Measurements from ENCODE around the gene HTT-AS.

Gene HTT-AS

DNA sequence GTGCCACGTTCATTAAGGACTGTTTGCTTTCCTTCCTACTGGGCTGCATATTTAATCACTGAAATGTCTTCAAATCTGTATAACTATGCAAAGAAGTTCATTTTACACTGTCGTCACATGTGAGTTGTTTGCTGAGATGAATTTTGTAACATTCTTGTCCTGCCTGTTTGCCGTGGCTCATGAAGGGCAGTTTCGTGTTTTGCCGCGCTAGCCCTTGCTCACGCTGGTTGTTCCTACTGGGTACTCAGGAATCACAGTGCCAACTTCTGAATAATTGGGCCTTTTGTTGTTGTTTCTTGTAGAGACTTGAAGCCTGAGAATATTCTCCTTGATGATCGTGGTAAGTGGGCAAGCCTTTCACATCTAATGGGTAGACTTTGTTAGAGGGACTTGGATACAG is 52.2 kb downstream of the HTT-AS start:
- 89% methylated on average over 8 of the region's 8 CpGs for WGBS
- Histone ChIP-seq H3K9ac (ENCODE audit: low read depth, low read length) (no peak overlapping the region), H3K9me3 (ENCODE audit: insufficient read depth, low read depth, low read length) (no peaks in the 10 kb centered on the region), H3K36me3 (ENCODE audit: insufficient read depth, low read length) (no peaks in the 10 kb centered on the region), H3K4me1 (ENCODE audit: insufficient read depth, low read length) (no peaks in the 10 kb centered on the region), H3K27me3 (ENCODE audit: insufficient read depth, low read length) (no peaks in the 10 kb centered on the region), H3K27ac (ENCODE audit: low read depth, low read length) (no peak overlapping the region), H3K4me3 (ENCODE audit: low read length) (no peak overlapping the region)

DNA sequence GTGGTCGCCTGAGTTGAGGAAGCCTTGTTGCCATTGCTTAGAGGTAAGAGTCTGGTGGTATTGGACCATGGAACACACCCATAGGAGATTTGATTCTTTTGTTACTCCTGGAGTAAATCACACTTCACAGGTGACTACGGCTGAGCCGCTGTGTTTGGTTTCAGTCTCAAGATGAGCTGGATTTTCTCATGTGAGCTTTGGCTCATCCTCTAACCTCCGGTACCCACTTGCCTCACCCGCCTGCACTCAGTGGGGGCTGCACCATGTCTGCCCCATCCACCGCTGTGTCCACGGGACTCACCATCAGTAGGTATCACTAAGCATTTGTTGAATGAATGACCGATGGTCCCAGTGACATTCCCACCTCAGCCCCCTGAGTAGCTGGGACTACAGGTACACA is 52.7 kb downstream of the HTT-AS start:
- H3K27ac ChIP-seq (ENCODE audit: low read depth, low read length) = no peak overlapping the region
- no peaks in the 10 kb centered on the region for H3K4me1 ChIP-seq (ENCODE audit: insufficient read depth, low read length)
- whole genome bisulfite sequencing = 96% methylated on average over 8 of the region's 8 CpGs
- no peaks in the 10 kb centered on the region for H3K27me3 ChIP-seq (ENCODE audit: insufficient read depth, low read length)
- H3K9ac ChIP-seq (ENCODE audit: low read depth, low read length) = no peak overlapping the region
- no peak overlapping the region for H3K4me3 ChIP-seq (ENCODE audit: low read length)
- no peaks in the 10 kb centered on the region for H3K9me3 ChIP-seq (ENCODE audit: insufficient read depth, low read depth, low read length)
- no peaks in the 10 kb centered on the region for H3K36me3 ChIP-seq (ENCODE audit: insufficient read depth, low read length)

GRCh38 chr4:3021127-3021526 is 53.2 kb downstream of the HTT-AS start:
- Histone ChIP-seq H3K4me3 (ENCODE audit: low read length) (no peak overlapping the region), H3K27me3 (ENCODE audit: insufficient read depth, low read length) (no peaks in the 10 kb centered on the region), H3K9me3 (ENCODE audit: insufficient read depth, low read depth, low read length) (no peaks in the 10 kb centered on the region), H3K36me3 (ENCODE audit: insufficient read depth, low read length) (no peaks in the 10 kb centered on the region), H3K4me1 (ENCODE audit: insufficient read depth, low read length) (no peaks in the 10 kb centered on the region), H3K9ac (ENCODE audit: low read depth, low read length) (no peak overlapping the region), H3K27ac (ENCODE audit: low read depth, low read length) (no peak overlapping the region)
- 72% methylated on average over 6 of the region's 6 CpGs for WGBS

GRCh38 chr4:3019145-3019846 is 55.0 kb downstream of the HTT-AS start:
- Histone ChIP-seq H3K36me3 (ENCODE audit: insufficient read depth, low read length) (no peaks in the 10 kb centered on the region), H3K27ac (ENCODE audit: low read depth, low read length) (no peak overlapping the region), H3K4me3 (ENCODE audit: low read length) (no peak overlapping the region), H3K9ac (ENCODE audit: low read depth, low read length) (no peak overlapping the region), H3K4me1 (ENCODE audit: insufficient read depth, low read length) (no peaks in the 10 kb centered on the region), H3K27me3 (ENCODE audit: insufficient read depth, low read length) (no peaks in the 10 kb centered on the region), H3K9me3 (ENCODE audit: insufficient read depth, low read depth, low read length) (no peaks in the 10 kb centered on the region)
- WGBS = 93% methylated on average over 13 of the region's 13 CpGs

DNA sequence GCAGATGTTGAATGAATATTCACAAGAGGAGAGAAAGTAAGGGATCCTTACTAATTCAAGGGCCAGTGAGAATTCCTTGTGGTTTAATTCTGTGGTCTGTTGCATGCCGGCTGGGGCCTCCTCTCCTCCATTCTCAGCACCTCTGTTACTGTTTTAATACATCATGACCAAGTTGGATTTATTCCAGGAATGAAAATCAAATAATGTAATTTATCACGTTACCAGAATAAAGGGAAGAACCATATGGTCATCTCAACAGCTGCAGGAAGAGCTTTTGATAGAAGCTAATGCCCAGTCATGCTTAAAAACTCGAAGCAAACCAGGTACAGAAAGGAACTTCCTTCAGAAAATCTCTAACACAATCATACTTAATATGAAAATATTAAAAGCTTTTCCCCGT is 56.8 kb downstream of the HTT-AS start:
- no peak overlapping the region for H3K9ac ChIP-seq (ENCODE audit: low read depth, low read length)
- H3K4me1 ChIP-seq (ENCODE audit: insufficient read depth, low read length) = no peaks in the 10 kb centered on the region
- no peak overlapping the region for H3K4me3 ChIP-seq (ENCODE audit: low read length)
- no peaks in the 10 kb centered on the region for H3K36me3 ChIP-seq (ENCODE audit: insufficient read depth, low read length)
- no peaks in the 10 kb centered on the region for H3K27me3 ChIP-seq (ENCODE audit: insufficient read depth, low read length)
- no peaks in the 10 kb centered on the region for H3K9me3 ChIP-seq (ENCODE audit: insufficient read depth, low read depth, low read length)
- H3K27ac ChIP-seq (ENCODE audit: low read depth, low read length) = no peak overlapping the region
- 90% methylated on average over 2 of the region's 4 CpGs for WGBS

DNA sequence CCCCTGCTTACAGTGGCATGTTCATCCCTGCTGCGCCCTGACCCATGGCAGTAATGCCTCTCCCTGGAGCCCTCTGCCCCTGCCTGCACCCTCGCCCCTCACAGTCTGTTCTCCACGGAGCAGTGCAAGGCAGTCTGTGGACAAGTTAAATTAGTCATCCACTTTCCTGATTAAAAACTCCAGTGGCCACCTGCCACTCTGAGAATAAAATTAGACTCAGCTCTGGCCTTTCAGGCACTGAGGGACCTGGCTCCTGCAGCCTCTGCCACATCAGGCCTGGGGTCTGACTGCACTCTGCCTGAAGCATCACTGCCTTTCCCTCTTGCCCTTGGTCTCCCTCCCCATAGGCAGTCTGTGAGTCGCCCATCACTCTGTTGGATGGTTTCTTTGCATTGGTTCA is 57.4 kb downstream of the HTT-AS start:
- Histone ChIP-seq H3K36me3 (ENCODE audit: insufficient read depth, low read length) (no peaks in the 10 kb centered on the region), H3K27me3 (ENCODE audit: insufficient read depth, low read length) (no peaks in the 10 kb centered on the region), H3K9ac (ENCODE audit: low read depth, low read length) (no peak overlapping the region), H3K4me1 (ENCODE audit: insufficient read depth, low read length) (no peaks in the 10 kb centered on the region), H3K9me3 (ENCODE audit: insufficient read depth, low read depth, low read length) (no peaks in the 10 kb centered on the region), H3K27ac (ENCODE audit: low read depth, low read length) (no peak overlapping the region), H3K4me3 (ENCODE audit: low read length) (no peak overlapping the region)
- WGBS = 84% methylated on average over 4 of the region's 4 CpGs

- Histone ChIP-seq H3K4me3 (ENCODE audit: low read length) (no peak overlapping the region), H3K27me3 (ENCODE audit: insufficient read depth, low read length) (no peaks in the 10 kb centered on the region), H3K27ac (ENCODE audit: low read depth, low read length) (no peak overlapping the region), H3K9ac (ENCODE audit: low read depth, low read length) (no peak overlapping the region), H3K9me3 (ENCODE audit: insufficient read depth, low read depth, low read length) (no peaks in the 10 kb centered on the region), H3K36me3 (ENCODE audit: insufficient read depth, low read length) (no peaks in the 10 kb centered on the region), H3K4me1 (ENCODE audit: insufficient read depth, low read length) (no peaks in the 10 kb centered on the region)
- WGBS = 84% methylated on average over 8 of the region's 8 CpGs
Observed at GRCh38 chr4:3013839-3014350, 60.4 kb downstream of the HTT-AS start.
